ELF-1 (cell line): ENCODE results near the gene PARD6B.
"Not testable (repeated sequence)": the region's sequence is repeated elsewhere in the genome, so short reads cannot be mapped to it uniquely, and the experiment has no call there.

ENCODE experiments used
- DNase-seq: peaks from one replicate; pipeline ENCODE4 v3.0.0-alpha.2; 2016; ENCODE audit warnings: low read depth, low spot score

The PARD6B gene

GRCh38 chr20:50799890-50800550 is 68.6 kb downstream of the PARD6B start:
- no peak for DNase-seq

- not testable (repeated sequence) for DNase-seq
Measured at GRCh38 chr20:50800986-50801746, 69.8 kb downstream of the PARD6B start.

GRCh38 chr20:50801747-50802125 is 70.4 kb downstream of the PARD6B start:
- DNase-seq, result no peak

- DNase-seq, result no peak
Measured at GRCh38 chr20:50802289-50802688, 70.9 kb downstream of the PARD6B start.

- DNase-seq, result no peak
Measured at GRCh38 chr20:50804437-50805348, 73.3 kb downstream of the PARD6B start.

- DNase-seq, result no peak
Measured at GRCh38 chr20:50805349-50805684, 73.9 kb downstream of the PARD6B start.

GRCh38 chr20:50806126-50806768 is 74.9 kb downstream of the PARD6B start:
- no peak for DNase-seq
